ENCODE measurements around the gene GBP1.
"Not testable (repeated sequence)": the region's sequence is repeated elsewhere in the genome, so short reads cannot be mapped to it uniquely, and the experiment has no call there.

DNA sequence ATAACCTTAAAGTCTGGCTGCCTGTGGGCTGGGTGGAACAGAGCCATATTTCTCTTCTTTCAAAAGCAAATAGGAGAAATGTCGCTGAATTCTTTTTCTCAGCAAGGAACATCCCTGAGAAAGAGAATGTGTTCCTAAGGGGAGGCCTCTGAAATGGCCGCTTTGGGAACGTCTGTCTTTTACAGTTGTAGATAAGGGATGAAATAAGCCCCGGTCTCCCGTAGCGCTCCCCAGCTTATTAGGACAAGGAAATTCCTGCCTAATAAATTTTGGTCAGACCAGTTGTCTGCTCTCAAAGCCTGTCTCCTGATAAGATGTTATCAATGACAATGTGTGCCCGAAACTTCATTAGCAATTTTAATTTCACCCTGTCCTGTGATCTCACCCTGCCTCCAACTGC lies 15.1 kb upstream of the GBP1 start:
- TF ChIP-seq POLR2A (IDR thresholded peaks at IDR 0.05), result not testable (repeated sequence)
- TF ChIP-seq, protein P1, sequence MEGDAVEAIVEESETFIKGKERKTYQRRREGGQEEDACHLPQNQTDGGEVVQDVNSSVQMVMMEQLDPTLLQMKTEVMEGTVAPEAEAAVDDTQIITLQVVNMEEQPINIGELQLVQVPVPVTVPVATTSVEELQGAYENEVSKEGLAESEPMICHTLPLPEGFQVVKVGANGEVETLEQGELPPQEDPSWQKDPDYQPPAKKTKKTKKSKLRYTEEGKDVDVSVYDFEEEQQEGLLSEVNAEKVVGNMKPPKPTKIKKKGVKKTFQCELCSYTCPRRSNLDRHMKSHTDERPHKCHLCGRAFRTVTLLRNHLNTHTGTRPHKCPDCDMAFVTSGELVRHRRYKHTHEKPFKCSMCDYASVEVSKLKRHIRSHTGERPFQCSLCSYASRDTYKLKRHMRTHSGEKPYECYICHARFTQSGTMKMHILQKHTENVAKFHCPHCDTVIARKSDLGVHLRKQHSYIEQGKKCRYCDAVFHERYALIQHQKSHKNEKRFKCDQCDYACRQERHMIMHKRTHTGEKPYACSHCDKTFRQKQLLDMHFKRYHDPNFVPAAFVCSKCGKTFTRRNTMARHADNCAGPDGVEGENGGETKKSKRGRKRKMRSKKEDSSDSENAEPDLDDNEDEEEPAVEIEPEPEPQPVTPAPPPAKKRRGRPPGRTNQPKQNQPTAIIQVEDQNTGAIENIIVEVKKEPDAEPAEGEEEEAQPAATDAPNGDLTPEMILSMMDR (IDR thresholded peaks at IDR 0.05 in 4 of 5, conservative IDR thresholded peaks at IDR 0.05 in 1 of 5), result not testable (repeated sequence)
